Mesenchymal stem cell (in vitro differentiated cells and primary cell): ENCODE data around the gene IL16.
"Not testable (repeated sequence)": the region's sequence is repeated elsewhere in the genome, so short reads cannot be mapped to it uniquely, and the experiment has no call there.

ENCODE experiments used
- DNase-seq: peaks from one replicate; pipeline ENCODE4 v3.0.0-alpha.2; 2013
- H2AFZ ChIP-seq: one replicate; pipeline ENCODE4 v1.6.1; 2013; ENCODE audit warnings: low read depth, mild to moderate bottlenecking, control low read depth, inconsistent platforms, low read length, moderate library complexity
- H2AK5ac ChIP-seq: 2 replicates; pipeline ENCODE4 v1.6.1; 2013; ENCODE audit warnings: low read length, moderate library complexity, mild to moderate bottlenecking, inconsistent platforms; ENCODE audit not compliant: severe bottlenecking
- H2BK120ac ChIP-seq: one replicate; pipeline ENCODE4 v1.6.1; 2013; ENCODE audit warnings: low read depth, mild to moderate bottlenecking, inconsistent platforms, low read length, moderate library complexity
- H2BK12ac ChIP-seq, 2 experiments: one replicate each; pipeline ENCODE4 v1.6.1; 2013; ENCODE audit warnings: inconsistent platforms in 2 of 2, low read length in 2 of 2, mild to moderate bottlenecking in 2 of 2, moderate library complexity in 2 of 2, control low read depth in 1 of 2
- H2BK15ac ChIP-seq: one replicate; pipeline ENCODE4 v1.6.1; 2013; ENCODE audit warnings: mild to moderate bottlenecking, low read depth, inconsistent platforms; ENCODE audit not compliant: poor library complexity, severe bottlenecking
- H2BK5ac ChIP-seq: 2 replicates; pipeline ENCODE4 v1.6.1; 2013; ENCODE audit warnings: low read depth, mild to moderate bottlenecking, low read length, control low read depth, inconsistent platforms; ENCODE audit not compliant: poor library complexity, severe bottlenecking
- H3K14ac ChIP-seq, 2 experiments: one replicate each; pipeline ENCODE4 v1.6.1; 2013; ENCODE audit warnings: inconsistent platforms in 2 of 2, low read length in 2 of 2, control low read depth in 1 of 2, mild to moderate bottlenecking in 1 of 2, moderate library complexity in 1 of 2
- H3K18ac ChIP-seq, 2 experiments: one replicate each; pipeline ENCODE4 v1.6.1; 2013; ENCODE audit warnings: inconsistent platforms in 2 of 2, low read length in 2 of 2, control low read depth in 1 of 2, low read depth in 1 of 2, mild to moderate bottlenecking in 1 of 2
- H3K23ac ChIP-seq, 2 experiments: one replicate each; pipeline ENCODE4 v1.6.1; 2013; ENCODE audit warnings: inconsistent platforms in 2 of 2, low read length in 2 of 2, mild to moderate bottlenecking in 2 of 2, moderate library complexity in 2 of 2, control low read depth in 1 of 2
- H3K27ac ChIP-seq: 2 replicates; pipeline ENCODE4 v1.5.1; 2013; ENCODE audit warnings: mild to moderate bottlenecking, moderate library complexity, low read length, control low read depth, inconsistent platforms; ENCODE audit not compliant: poor library complexity, severe bottlenecking
- H3K27me3 ChIP-seq, 2 experiments: 2 replicates each; pipeline versions ENCODE4 v1.6.1 to v1.7.0; 2013; ENCODE audit warnings: low read length in 2 of 2, mild to moderate bottlenecking in 2 of 2, moderate library complexity in 2 of 2, control low read depth in 1 of 2, inconsistent platforms in 1 of 2; ENCODE audit not compliant: control insufficient read depth in 1 of 2, insufficient read depth in 1 of 2
- H3K36me3 ChIP-seq, 2 experiments: 2 replicates each; pipeline versions ENCODE4 v1.6.1 to v1.7.0; 2013; ENCODE audit warnings: low read length in 2 of 2, control low read depth in 1 of 2, inconsistent platforms in 1 of 2, low read depth in 1 of 2, mild to moderate bottlenecking in 1 of 2; ENCODE audit not compliant: insufficient read depth in 2 of 2, control insufficient read depth in 1 of 2
- H3K4ac ChIP-seq, 2 experiments: one replicate each; pipeline ENCODE4 v1.6.1; 2013; ENCODE audit warnings: inconsistent platforms in 2 of 2, low read length in 2 of 2, mild to moderate bottlenecking in 2 of 2, moderate library complexity in 2 of 2, control low read depth in 1 of 2, low read depth in 1 of 2
- H3K4me1 ChIP-seq: 2 replicates; pipeline ENCODE4 v1.6.1; 2013; ENCODE audit warnings: low read depth, low read length, control low read depth; ENCODE audit not compliant: control insufficient read depth, insufficient read depth
- H3K4me2 ChIP-seq: 2 replicates; pipeline ENCODE4 v1.6.1; 2013; ENCODE audit warnings: low read length, mild to moderate bottlenecking, inconsistent platforms; ENCODE audit not compliant: poor library complexity, severe bottlenecking
- H3K4me3 ChIP-seq, 2 experiments: 2 replicates each; pipeline versions ENCODE4 v1.5.1 to v1.7.0; 2013; ENCODE audit warnings: low read length in 2 of 2, mild to moderate bottlenecking in 2 of 2, control low read depth in 1 of 2, low read depth in 1 of 2; ENCODE audit not compliant: insufficient read depth in 1 of 2
- H3K79me1 ChIP-seq: replicated peaks from 2 replicates; pipeline ENCODE4 v1.6.1; 2013; ENCODE audit warnings: mild to moderate bottlenecking, control low read depth, low read length, inconsistent platforms; ENCODE audit not compliant: poor library complexity, severe bottlenecking
- H3K9ac ChIP-seq: 2 replicates; pipeline ENCODE4 v1.7.0; 2013; ENCODE audit warnings: mild to moderate bottlenecking, low read length, moderate library complexity
- H3K9me3 ChIP-seq: 2 replicates; pipeline ENCODE4 v1.7.0; 2013; ENCODE audit warnings: mild to moderate bottlenecking, low read length; ENCODE audit not compliant: control insufficient read depth
- H4K8ac ChIP-seq: one replicate; pipeline ENCODE4 v1.6.1; 2013; ENCODE audit warnings: inconsistent platforms, mild to moderate bottlenecking, low read length, moderate library complexity
- H4K91ac ChIP-seq: one replicate; pipeline ENCODE4 v1.6.1; 2013; ENCODE audit warnings: mild to moderate bottlenecking, low read length, inconsistent platforms
- WGBS: methylation state at CpG from one replicate; pipeline ENCODE4 v1.1.7; 2013; ENCODE audit warnings: mixed read lengths; 5-methylcytosine and 5-hydroxymethylcytosine counted together

Gene IL16

DNA sequence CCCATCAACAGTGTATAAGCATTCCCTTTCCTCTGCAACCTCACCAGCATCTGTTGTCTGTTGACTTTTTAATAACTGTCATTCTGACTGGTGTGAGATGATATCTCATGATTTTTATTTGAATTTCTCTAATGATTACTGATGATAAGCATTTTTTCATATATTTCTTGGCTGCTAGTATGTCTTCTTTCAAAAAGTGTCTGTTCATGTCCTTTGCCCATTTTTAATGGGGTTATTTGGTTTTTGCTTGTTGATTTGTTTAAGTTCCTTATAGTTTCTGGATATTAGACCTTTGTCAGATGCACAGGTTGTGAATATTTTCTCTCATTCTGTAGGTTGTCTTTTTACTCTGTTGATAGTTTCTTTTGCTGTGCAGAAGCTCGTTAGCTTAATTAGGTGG, 11.3 kb downstream of the IL16 start:
- not testable (repeated sequence) for H3K9me3 ChIP-seq, H2BK5ac ChIP-seq, H3K79me1 ChIP-seq, H2AFZ ChIP-seq, H3K4me3 ChIP-seq, H3K27ac ChIP-seq, H3K4me1 ChIP-seq, H3K36me3 ChIP-seq, DNase-seq, H2AK5ac ChIP-seq, H3K4me2 ChIP-seq, H2BK12ac ChIP-seq, H2BK15ac ChIP-seq, H3K18ac ChIP-seq, H4K91ac ChIP-seq, H3K14ac ChIP-seq, H2BK120ac ChIP-seq, H4K8ac ChIP-seq, H3K9ac ChIP-seq, H3K4ac ChIP-seq, H3K23ac ChIP-seq, H3K27me3 ChIP-seq
- WGBS: no CpG with 5 or more reads among the region's 1 CpG

- WGBS: 72% methylated on average over 5 of the region's 5 CpGs
- H2AK5ac ChIP-seq: no peak overlapping the region
- H4K8ac ChIP-seq: no peak overlapping the region
- no peak overlapping the region for H3K14ac ChIP-seq
- H3K9ac ChIP-seq: no peak overlapping the region
- peaks cover 10% of the 10 kb centered on the region for H3K9me3 ChIP-seq
- no peaks in the 10 kb centered on the region for H3K36me3 ChIP-seq
- H2BK12ac ChIP-seq: no peak overlapping the region
- no peak overlapping the region for H2BK120ac ChIP-seq
- no peaks in the 10 kb centered on the region for H3K79me1 ChIP-seq
- H2AFZ ChIP-seq: no peak overlapping the region
- no peak overlapping the region for H3K27ac ChIP-seq
- no peak overlapping the region for H4K91ac ChIP-seq
- no peaks in the 10 kb centered on the region for H3K27me3 ChIP-seq
- H3K18ac ChIP-seq: no peak overlapping the region
- no peak overlapping the region for H3K4me2 ChIP-seq
- no peak overlapping the region for H3K4me3 ChIP-seq
- no peaks in the 10 kb centered on the region for H3K4me1 ChIP-seq
- DNase-seq: no peak
- H2BK5ac ChIP-seq: no peak overlapping the region
- no peak overlapping the region for H3K4ac ChIP-seq
- H2BK15ac ChIP-seq: no peak overlapping the region
- H3K23ac ChIP-seq: no peak overlapping the region
Measured at GRCh38 chr15:81209635-81210034, 13.0 kb downstream of the IL16 start.

GRCh38 chr15:81211376-81211775, 14.7 kb downstream of the IL16 start:
- Histone ChIP-seq H3K14ac (no peak overlapping the region), H3K4me1 (no peaks in the 10 kb centered on the region)
- WGBS: 61% methylated on average over 4 of the region's 4 CpGs

DNA sequence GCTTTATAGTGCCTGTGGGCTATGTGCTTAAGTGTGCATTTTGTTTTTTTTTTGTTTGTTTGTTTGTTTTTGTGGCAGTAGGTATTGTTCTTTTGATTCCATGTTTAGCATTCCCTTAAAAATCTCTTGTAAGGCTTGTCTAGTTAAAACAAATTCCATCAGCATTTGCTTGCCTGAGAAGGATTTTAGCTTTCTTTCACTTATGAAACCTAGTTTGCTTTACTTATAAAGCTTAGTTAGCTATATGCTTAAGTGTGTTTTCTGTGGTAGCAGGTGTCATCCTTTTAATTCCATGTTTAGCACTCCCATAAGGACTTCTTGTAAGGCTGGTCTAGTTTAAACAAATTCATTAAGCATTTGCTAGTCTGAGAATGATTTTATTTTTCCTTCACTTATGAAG, 17.3 kb downstream of the IL16 start:
- Histone ChIP-seq H3K9me3 (peaks cover 10% of the 10 kb centered on the region), H4K91ac (no peak overlapping the region), H2AK5ac (no peak overlapping the region), H3K4ac (no peak overlapping the region), H4K8ac (no peak overlapping the region), H3K36me3 (no peaks in the 10 kb centered on the region), H3K9ac (no peak overlapping the region), H3K18ac (no peak overlapping the region), H3K79me1 (no peaks in the 10 kb centered on the region), H3K27ac (no peak overlapping the region), H3K14ac (no peak overlapping the region), H2BK12ac (no peak overlapping the region), H3K4me3 (no peak overlapping the region), H2BK15ac (no peak overlapping the region), H2AFZ (no peak overlapping the region), H2BK5ac (no peak overlapping the region), H3K23ac (no peak overlapping the region), H3K27me3 (peaks cover 0 to 6% of the 10 kb centered on the region in 2 experiments), H3K4me1 (no peaks in the 10 kb centered on the region), H3K4me2 (no peak overlapping the region), H2BK120ac (no peak overlapping the region)
- no peak for DNase-seq

More at GRCh38 chr15:81211376-81211775, 14.7 kb downstream of the IL16 start:
- Histone ChIP-seq H3K4ac (no peak overlapping the region), H3K79me1 (no peaks in the 10 kb centered on the region), H3K36me3 (no peaks in the 10 kb centered on the region), H3K4me3 (no peak overlapping the region), H3K4me2 (no peak overlapping the region), H4K91ac (no peak overlapping the region), H3K18ac (no peak overlapping the region), H3K27ac (no peak overlapping the region), H2BK15ac (no peak overlapping the region), H2AFZ (no peak overlapping the region), H2BK120ac (no peak overlapping the region), H4K8ac (no peak overlapping the region), H3K9ac (no peak overlapping the region), H3K9me3 (peaks cover 10% of the 10 kb centered on the region), H2AK5ac (no peak overlapping the region), H2BK5ac (no peak overlapping the region), H3K23ac (no peak overlapping the region), H3K27me3 (peaks cover 0 to 6% of the 10 kb centered on the region in 2 experiments), H2BK12ac (no peak overlapping the region)
- DNase-seq: no peak
